ENCODE measurements around the gene SAE1.
"Not testable (repeated sequence)": the region's sequence is repeated elsewhere in the genome, so short reads cannot be mapped to it uniquely, and the experiment has no call there.

Gene SAE1

GRCh38 chr19:47124937-47125668, 5.5 kb upstream of the SAE1 start:
- Mint-ChIP-seq H3K4me1 (ENCODE audit: low read depth in 2 of 2) (peaks cover 0 to 5% of the 10 kb centered on the region in 2 donors), H3K9me3 (no peaks in the 10 kb centered on the region), H3K4me3 (no peak overlapping the region), H3K27me3 (no peaks in the 10 kb centered on the region), H3K36me3 (ENCODE audit: insufficient read depth) (peaks cover 8% of the 10 kb centered on the region), H3K27ac (no peak overlapping the region)
- ATAC-seq (replicated peaks) (peak; percentile 52), DNase-seq (peak in 2 of 3 experiments; percentile 14 to 30)

DNA sequence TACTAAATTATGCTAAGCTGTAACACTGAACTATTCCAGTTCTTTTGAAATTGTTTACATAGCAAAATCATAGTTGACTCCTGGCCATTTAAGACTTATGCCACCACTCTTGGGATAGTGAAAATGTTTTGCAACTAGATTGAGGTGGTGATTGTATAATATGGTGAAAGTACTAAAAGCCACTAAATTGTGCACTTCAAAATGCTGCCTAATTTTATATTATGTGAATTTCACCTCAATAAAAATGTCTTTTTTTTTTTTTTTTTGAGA, 5.0 kb upstream of the SAE1 start:
- ATAC-seq (replicated peaks): no peak
- H3K9me3 Mint-ChIP-seq: no peaks in the 10 kb centered on the region
- H3K36me3 Mint-ChIP-seq (ENCODE audit: insufficient read depth): peaks cover 13% of the 10 kb centered on the region
- H3K27ac Mint-ChIP-seq: no peak overlapping the region
- DNase-seq: no peak
- H3K4me3 Mint-ChIP-seq: no peak overlapping the region
- H3K27me3 Mint-ChIP-seq: no peaks in the 10 kb centered on the region
- peaks cover 4 to 10% of the 10 kb centered on the region in 2 donors for H3K4me1 Mint-ChIP-seq (ENCODE audit: low read depth in 2 of 2)

DNA sequence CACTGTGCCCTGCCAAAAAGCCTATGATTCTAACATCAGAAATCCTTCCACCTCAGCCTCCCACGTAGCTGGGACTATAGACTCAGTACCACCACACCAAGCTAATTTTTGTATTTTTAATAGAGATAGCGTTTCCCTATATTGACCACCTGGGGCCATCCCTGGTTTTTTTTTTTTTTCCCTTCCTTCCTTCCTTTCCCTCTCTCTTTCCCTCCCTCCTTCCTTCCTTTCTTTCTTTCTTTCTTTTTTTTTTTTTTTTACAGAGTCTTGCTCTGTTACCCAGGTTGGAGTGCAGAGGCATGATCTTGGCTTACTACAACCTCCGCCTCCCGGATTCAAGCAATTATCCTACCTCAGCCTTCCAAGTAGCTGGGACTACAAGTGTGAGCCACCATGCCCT, 1.1 kb upstream of the SAE1 start:
- H3K36me3 Mint-ChIP-seq (ENCODE audit: insufficient read depth): peaks cover 29% of the 10 kb centered on the region
- no peaks in the 10 kb centered on the region for H3K9me3 Mint-ChIP-seq
- no peak for ATAC-seq (replicated peaks)
- peak overlapping the region in 1 of 2 donors; percentile 100 for H3K27ac Mint-ChIP-seq
- no peaks in the 10 kb centered on the region for H3K27me3 Mint-ChIP-seq
- no peak for DNase-seq
- no peak overlapping the region for H3K4me3 Mint-ChIP-seq
- peaks cover 37 to 38% of the 10 kb centered on the region in 2 donors for H3K4me1 Mint-ChIP-seq (ENCODE audit: low read depth in 2 of 2)

DNA sequence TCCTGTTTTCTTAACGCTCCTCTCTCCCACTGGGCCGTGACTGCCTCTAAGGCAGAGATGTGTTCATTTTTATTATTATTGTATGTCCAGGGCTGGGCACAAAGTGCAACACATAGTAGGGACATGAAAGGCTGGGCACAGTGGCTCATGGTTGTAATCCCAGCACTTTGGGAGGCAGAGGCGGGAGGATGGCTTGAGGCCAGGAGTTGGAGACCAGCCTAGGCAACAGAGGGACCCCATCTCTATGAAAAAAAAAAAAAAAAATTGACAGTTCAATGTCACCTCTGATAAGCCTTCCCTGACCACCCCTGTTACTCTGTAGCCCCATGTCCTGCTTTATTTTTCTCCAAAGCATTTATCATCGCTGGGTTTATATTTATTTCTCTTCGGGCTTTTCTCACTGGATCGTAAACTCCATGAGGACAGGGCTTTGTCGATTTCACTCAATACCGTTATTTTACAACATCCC, 481 bp upstream of the SAE1 start:
- peaks cover 40% of the 10 kb centered on the region in 2 donors for H3K4me1 Mint-ChIP-seq (ENCODE audit: low read depth in 2 of 2)
- no peak for DNase-seq

GRCh38 chr19:47132194-47132852, 1.7 kb downstream of the SAE1 start:
- DNase-seq (no peak), ATAC-seq (replicated peaks) (no peak)
- H3K27me3 Mint-ChIP-seq: no peaks in the 10 kb centered on the region
- peak overlapping the region; percentile 94 to 97 for H3K4me3 Mint-ChIP-seq
- no peaks in the 10 kb centered on the region for H3K9me3 Mint-ChIP-seq
- peak overlapping the region in 1 of 2 donors; percentile 100 for H3K27ac Mint-ChIP-seq
- H3K4me1 Mint-ChIP-seq (ENCODE audit: low read depth in 2 of 2): peaks cover 43 to 45% of the 10 kb centered on the region in 2 donors
- H3K36me3 Mint-ChIP-seq (ENCODE audit: insufficient read depth): peaks cover 32% of the 10 kb centered on the region

More for the DNA sequence above, 481 bp upstream of the SAE1 start:
- H3K9me3 Mint-ChIP-seq: no peaks in the 10 kb centered on the region
- no peak for ATAC-seq (replicated peaks)
- peak overlapping the region; percentile 94 to 100 for H3K27ac Mint-ChIP-seq
- H3K27me3 Mint-ChIP-seq: no peaks in the 10 kb centered on the region
- H3K36me3 Mint-ChIP-seq (ENCODE audit: insufficient read depth): peaks cover 29% of the 10 kb centered on the region
- H3K4me3 Mint-ChIP-seq: peak overlapping the region; percentile 94 to 97

DNA sequence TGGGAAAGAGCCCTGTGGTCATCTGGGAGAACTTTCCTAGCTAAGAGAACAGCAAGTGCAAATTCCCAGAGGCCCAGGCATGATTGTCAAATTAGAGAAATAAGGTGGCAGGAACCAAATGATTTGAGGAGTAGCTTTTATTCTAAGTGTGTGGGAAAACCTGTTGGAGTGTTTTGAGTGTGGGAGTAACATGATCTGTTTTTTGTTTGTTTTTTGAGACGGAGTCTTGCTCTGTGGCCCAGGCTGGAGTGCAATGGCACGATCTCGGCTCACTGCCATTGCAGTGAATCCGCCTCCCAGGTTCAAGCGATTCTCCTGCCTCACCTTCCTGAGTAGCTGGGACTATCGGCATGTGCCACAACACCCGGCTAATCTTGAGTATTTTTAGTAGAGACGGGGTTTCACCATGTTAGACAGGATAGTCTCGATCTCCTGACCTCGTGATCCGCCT, 2.4 kb downstream of the SAE1 start:
- DNase-seq (no peak), ATAC-seq (replicated peaks) (no peak)
- no peaks in the 10 kb centered on the region for H3K27me3 Mint-ChIP-seq
- H3K9me3 Mint-ChIP-seq: no peaks in the 10 kb centered on the region
- H3K4me1 Mint-ChIP-seq (ENCODE audit: low read depth in 2 of 2): peaks cover 43 to 45% of the 10 kb centered on the region in 2 donors
- H3K36me3 Mint-ChIP-seq (ENCODE audit: insufficient read depth): peaks cover 32% of the 10 kb centered on the region
- H3K4me3 Mint-ChIP-seq: peak overlapping the region; percentile 94 to 97
- peak overlapping the region in 1 of 2 donors; percentile 100 for H3K27ac Mint-ChIP-seq

GRCh38 chr19:47134545-47134944, 3.9 kb downstream of the SAE1 start:
- Mint-ChIP-seq H3K27ac (peak overlapping the region; percentile 33 to 81), H3K36me3 (ENCODE audit: insufficient read depth) (peaks cover 35% of the 10 kb centered on the region), H3K4me1 (ENCODE audit: low read depth in 2 of 2) (peaks cover 47 to 57% of the 10 kb centered on the region in 2 donors)

GRCh38 chr19:47135156-47135555, 4.5 kb downstream of the SAE1 start:
- ATAC-seq (replicated peaks): no peak
- DNase-seq: no peak
- peak overlapping the region; percentile 25 to 33 for H3K27ac Mint-ChIP-seq
- H3K4me3 Mint-ChIP-seq: no peak overlapping the region
- H3K4me1 Mint-ChIP-seq (ENCODE audit: low read depth in 2 of 2): peaks cover 47 to 57% of the 10 kb centered on the region in 2 donors
- peaks cover 30% of the 10 kb centered on the region for H3K36me3 Mint-ChIP-seq (ENCODE audit: insufficient read depth)
- H3K27me3 Mint-ChIP-seq: no peaks in the 10 kb centered on the region
- H3K9me3 Mint-ChIP-seq: no peaks in the 10 kb centered on the region

More at GRCh38 chr19:47134545-47134944, 3.9 kb downstream of the SAE1 start:
- Mint-ChIP-seq H3K9me3 (no peaks in the 10 kb centered on the region), H3K27me3 (no peaks in the 10 kb centered on the region), H3K4me3 (peak overlapping the region in 1 of 2 donors; percentile 18)
- ATAC-seq (replicated peaks) (no peak), DNase-seq (no peak)

- H3K4me3 Mint-ChIP-seq: not testable (repeated sequence)
- peak overlapping the region in 1 of 2 donors; percentile 64 for H3K27ac Mint-ChIP-seq
- H3K36me3 Mint-ChIP-seq (ENCODE audit: insufficient read depth): peaks cover 23% of the 10 kb centered on the region
Observed at GRCh38 chr19:47141252-47141651, 10.6 kb downstream of the SAE1 start.

DNA sequence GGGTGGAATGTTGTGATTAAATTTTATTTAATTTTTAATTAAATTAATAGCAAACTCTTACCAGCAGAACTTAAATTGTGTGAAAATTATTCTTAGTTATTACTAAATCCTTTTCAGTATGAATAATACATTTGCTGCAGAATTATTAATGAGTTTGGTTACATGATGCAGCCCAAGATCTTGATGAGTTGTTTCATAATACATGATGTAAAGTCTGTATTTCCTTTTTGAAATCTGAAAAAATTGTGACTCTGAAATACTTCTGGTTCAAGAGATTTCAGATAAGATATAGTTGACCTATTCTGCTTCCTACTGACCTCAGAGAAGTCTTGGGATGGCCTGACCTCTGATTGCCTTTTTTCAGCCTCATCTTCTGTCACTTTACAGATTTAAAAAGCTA, 11.1 kb downstream of the SAE1 start:
- no peak for DNase-seq
- ATAC-seq (replicated peaks): no peak
- Mint-ChIP-seq H3K9me3 (no peaks in the 10 kb centered on the region), H3K27me3 (no peaks in the 10 kb centered on the region), H3K36me3 (ENCODE audit: insufficient read depth) (peaks cover 22% of the 10 kb centered on the region), H3K27ac (peak overlapping the region in 1 of 2 donors; percentile 64), H3K4me1 (ENCODE audit: low read depth in 2 of 2) (peaks cover 19 to 37% of the 10 kb centered on the region in 2 donors), H3K4me3 (no peak overlapping the region)

More at GRCh38 chr19:47141252-47141651, 10.6 kb downstream of the SAE1 start:
- H3K4me1 Mint-ChIP-seq (ENCODE audit: low read depth in 2 of 2): peaks cover 15 to 37% of the 10 kb centered on the region in 2 donors
- not testable (repeated sequence) for DNase-seq; H3K27me3 Mint-ChIP-seq; H3K9me3 Mint-ChIP-seq; ATAC-seq (replicated peaks)

DNA sequence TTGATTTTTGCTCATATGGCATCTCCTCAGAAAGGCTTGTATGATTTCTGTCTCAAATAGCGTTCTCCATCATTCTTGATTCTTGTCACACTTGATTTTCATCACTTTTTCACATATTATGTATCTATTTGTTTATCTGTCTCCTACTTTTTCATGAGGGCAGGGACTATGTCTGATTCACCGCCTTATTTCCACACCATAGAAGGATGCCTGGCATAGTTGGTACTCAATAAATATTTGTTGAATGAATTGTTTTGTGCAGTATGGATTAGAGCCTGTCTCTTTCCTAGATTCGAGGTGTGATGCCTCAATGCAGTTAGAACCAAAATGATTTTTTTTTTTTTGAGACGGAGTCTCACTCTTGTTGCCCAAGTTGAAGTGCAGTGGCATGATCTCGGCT, 12.1 kb downstream of the SAE1 start:
- H3K4me1 Mint-ChIP-seq (ENCODE audit: low read depth in 2 of 2): peaks cover 22 to 39% of the 10 kb centered on the region in 2 donors
- peaks cover 26% of the 10 kb centered on the region for H3K36me3 Mint-ChIP-seq (ENCODE audit: insufficient read depth)
- peak overlapping the region; percentile 18 to 50 for H3K27ac Mint-ChIP-seq
- H3K9me3 Mint-ChIP-seq: no peaks in the 10 kb centered on the region
- ATAC-seq (replicated peaks): no peak
- DNase-seq: no peak
- H3K27me3 Mint-ChIP-seq: no peaks in the 10 kb centered on the region
- no peak overlapping the region for H3K4me3 Mint-ChIP-seq

GRCh38 chr19:47143322-47144073, 12.9 kb downstream of the SAE1 start:
- Mint-ChIP-seq H3K27me3 (no peaks in the 10 kb centered on the region), H3K9me3 (no peaks in the 10 kb centered on the region), H3K27ac (peak overlapping the region; percentile 39 to 74), H3K4me1 (ENCODE audit: low read depth in 2 of 2) (peaks cover 22 to 41% of the 10 kb centered on the region in 2 donors), H3K4me3 (no peak overlapping the region), H3K36me3 (ENCODE audit: insufficient read depth) (peaks cover 27% of the 10 kb centered on the region)
- DNase-seq (no peak), ATAC-seq (replicated peaks) (no peak)

DNA sequence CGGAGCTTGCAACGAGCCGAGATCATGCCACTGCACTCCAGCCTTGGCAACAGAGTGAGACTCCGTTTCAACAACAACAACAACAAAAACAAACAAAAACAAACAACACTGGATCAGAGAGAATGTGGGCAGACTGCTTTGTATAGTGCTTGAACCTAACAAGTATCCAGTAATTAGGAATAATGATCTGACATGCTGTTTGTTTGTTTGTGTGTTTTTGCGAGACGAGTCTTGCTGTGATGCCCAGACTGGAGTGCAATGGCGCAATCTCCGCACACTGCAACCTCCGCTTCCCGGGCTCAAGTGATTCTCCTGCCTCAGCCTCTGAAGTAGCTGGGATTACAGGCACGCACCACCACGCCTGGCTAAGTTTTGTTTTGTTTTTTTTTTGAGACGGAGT, 14.0 kb downstream of the SAE1 start:
- ATAC-seq (replicated peaks) (no peak), DNase-seq (no peak)
- Mint-ChIP-seq H3K4me3 (no peak overlapping the region), H3K27ac (peak overlapping the region in 1 of 2 donors; percentile 74), H3K4me1 (ENCODE audit: low read depth in 2 of 2) (peaks cover 20 to 31% of the 10 kb centered on the region in 2 donors), H3K27me3 (no peaks in the 10 kb centered on the region), H3K36me3 (ENCODE audit: insufficient read depth) (peaks cover 35% of the 10 kb centered on the region), H3K9me3 (no peaks in the 10 kb centered on the region)
